Mucosa of gallbladder (tissue), 1 donor: ENCODE data around the gene STPG3. TPM values are rescaled to one million over a fixed set of nuclear protein-coding genes. Genes with fewer than 3 reads are reported as not detected.
"Not testable (repeated sequence)": the region's sequence is repeated elsewhere in the genome, so short reads cannot be mapped to it uniquely, and the experiment has no call there.

Source experiments
- DNase-seq: peaks from one replicate; pipeline ENCODE4 v3.0.0-alpha.2; 2020; ENCODE audit warnings: low spot score
- total RNA-seq: library from RNA; stranded (reverse); gene quantifications from one replicate; pipeline ENCODE4 v1.2.1, GENCODE V29; 2021
- donor health status: DM: no; HTN: no; CAD: no.

The STPG3 gene
- total RNA-seq, 1 donor from 2014 or later, result not detected

DNA sequence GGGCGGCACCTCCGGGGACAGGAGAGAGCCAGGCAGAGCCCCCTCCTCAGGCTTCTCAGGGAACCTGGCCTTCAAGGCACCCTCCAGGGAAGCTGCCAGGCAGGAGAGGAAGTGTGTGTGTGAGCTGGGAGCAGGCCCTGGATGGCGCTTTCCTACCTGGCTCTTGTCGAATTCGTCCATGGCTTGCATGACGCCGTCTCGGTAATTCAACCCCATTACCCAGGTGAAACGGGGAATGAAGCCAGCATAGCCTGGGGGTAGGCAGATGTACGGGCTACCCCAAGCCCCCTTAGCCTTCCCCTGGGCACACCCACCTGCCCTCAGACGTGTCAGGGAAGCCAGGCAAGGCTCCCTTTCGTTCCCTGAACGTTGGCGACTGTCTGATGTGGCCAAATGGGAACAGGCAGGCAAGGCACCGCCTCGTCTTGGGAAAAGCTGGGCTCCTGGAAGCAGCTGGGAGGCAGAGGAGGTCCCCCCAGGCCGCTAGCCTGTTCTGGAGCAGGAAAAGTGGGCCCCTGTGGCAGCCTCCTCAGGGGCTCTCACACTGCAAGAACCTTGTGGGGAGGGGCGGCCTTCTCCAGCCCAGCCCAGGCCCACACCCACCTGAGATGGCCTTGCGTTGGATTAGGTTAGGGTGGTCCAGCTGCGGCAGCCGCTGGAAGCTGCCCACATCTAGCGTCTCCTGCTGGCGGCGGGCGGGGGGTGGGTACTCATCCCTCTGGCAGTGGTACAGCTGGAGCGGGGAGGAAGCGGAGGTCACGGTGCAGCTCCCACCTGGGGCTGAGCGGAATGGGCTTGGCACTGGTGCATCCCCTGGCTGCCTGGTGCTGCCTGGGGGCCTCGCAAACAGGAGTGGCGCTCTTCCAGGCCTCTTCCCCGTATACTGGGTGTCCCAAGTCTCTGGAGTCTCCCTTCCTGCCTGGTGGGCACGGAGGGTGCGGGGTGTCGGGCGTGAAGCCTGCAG is 6.3 kb upstream of the STPG3 start:
- no peak for DNase-seq

DNA sequence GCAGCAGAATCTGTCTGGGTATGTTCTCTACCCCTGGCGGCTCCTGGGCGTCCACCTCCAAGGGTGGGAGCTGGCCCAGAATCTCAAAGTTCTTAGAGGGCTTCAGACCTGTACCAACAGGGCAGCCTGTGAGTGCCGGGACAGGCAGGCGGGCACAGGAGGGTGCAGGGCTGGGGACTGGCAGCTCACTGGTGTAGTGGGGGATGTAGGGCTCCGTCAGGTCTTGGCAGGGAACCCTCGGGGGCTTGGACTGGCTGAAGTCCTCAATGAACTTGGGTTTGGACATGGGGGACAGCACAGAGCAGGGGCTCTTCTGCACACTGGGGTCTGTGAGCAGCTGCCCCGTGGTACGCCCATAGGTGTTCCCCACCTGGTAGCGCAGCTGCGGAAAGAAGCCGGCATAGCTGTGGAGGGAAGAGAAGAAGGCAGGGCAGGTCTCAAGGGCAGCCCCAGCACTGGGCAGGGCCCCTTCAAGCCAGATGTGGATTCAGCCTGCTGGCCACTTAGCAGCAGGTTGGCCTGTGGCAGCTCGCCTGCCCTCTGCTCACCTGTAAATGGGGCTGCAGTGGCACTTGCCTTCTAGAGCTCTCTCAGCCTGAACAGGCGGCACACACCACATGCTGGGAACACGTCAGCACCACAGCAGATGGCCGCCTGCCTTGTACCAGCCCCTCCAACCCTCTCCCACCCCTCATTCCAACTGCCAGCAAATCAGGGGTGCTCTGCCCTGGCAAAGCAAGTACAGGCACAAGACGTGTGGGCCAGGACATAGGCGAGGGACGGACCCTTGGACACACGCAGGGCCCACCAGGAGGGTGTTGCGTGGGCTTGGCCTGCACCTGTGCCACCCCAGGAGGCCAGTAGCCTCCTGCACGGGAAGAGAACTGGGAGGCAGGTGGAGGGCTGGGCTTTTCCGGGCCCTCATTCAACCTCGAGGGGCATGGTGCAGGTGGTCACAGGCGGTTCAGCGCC is 5.3 kb upstream of the STPG3 start:
- DNase-seq, result no peak

DNA sequence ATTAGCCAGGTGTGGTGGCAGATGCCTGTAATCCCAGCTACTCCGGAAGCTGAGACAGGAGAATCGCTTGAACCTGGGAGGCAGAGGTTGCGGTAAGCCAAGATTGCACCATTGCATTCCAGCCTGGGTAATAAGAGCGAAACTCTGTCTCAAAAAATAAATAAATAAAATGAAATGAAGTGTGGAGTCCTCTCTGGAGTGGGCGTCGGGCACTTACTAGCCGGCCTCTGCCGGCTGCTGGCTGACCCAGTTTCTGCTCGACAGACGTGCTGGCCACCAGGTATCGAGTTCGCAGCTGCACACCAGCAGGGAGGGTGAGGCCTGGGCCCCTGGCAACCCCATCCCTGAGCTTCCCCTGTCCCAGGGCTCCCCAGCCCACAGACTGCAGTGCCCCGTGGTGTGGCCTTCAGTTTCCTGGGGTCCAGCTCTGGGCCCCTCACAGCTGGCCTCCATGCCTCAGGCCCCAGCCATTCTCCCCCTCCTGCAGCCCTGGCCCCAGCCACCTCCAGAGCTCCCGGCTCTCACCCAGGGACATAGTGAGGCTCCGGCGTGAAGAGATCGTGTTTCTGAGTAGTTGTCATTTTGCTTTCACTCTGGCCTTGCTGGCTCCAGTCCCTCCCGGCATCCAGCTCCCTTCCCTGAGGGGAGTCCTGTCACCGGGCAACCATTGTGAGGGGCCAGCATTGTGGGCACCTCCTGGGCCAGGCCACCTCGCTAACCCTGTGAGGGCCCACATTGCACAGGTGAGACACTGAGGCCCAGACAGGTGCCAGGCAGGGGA is 3.8 kb upstream of the STPG3 start:
- DNase-seq, result no peak

DNA sequence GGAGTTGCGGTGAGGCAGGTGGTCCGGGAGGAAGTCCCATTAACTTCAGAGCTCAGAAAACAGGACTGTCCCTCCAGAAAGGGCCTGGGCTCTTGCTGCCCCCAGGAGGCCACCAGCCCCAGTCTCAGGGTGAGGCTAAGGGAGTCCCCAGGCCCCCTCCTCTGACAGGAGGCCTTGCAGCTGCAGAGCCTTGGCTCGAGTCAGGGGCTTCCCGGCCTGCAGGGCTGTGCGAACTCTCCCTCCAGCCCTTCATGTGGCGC is 3.2 kb upstream of the STPG3 start:
- no peak for DNase-seq

DNA sequence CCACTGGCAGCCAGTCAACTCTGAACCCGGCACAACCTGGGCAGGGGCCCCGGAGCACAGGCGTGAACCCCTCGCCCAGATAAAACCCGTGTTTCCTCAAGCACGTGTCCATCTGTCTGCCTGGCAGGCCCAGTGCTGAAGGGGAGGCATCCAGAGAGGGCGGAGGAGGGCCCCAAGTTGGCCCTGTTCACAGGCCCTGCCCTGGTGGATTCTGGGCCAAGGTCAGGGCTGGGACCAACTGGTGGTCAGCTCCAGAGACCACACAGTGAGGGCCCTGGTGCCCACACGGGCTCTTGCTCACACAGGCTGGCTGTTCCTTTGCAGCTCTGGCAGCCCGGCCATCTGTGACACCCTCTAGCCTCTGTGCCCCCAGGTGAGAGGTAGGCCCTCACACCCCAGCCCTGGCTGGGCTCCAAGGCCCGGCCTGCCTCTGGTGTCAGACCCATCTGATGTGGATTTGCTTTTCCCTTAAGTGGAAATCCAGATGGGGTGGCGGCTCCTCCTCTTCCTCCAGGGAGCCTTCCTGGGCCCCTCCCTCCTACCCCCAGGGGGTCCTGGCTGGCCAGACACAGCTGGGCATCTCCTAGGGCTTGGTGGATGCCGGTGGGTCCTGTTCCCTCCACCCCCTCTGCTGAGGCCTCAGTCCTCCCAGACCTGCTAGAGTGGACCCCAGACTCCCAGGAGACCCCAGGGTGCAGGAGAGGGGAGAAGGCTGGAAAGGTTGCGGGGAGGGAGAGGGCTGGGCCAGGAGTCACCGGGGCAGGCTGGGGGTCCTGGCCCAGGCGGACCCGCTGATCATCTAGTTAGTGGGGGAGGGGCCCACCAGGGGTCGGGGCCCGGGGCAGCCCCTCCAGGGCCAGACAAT is 525 bp upstream of the STPG3 start:
- no peak for DNase-seq

DNA sequence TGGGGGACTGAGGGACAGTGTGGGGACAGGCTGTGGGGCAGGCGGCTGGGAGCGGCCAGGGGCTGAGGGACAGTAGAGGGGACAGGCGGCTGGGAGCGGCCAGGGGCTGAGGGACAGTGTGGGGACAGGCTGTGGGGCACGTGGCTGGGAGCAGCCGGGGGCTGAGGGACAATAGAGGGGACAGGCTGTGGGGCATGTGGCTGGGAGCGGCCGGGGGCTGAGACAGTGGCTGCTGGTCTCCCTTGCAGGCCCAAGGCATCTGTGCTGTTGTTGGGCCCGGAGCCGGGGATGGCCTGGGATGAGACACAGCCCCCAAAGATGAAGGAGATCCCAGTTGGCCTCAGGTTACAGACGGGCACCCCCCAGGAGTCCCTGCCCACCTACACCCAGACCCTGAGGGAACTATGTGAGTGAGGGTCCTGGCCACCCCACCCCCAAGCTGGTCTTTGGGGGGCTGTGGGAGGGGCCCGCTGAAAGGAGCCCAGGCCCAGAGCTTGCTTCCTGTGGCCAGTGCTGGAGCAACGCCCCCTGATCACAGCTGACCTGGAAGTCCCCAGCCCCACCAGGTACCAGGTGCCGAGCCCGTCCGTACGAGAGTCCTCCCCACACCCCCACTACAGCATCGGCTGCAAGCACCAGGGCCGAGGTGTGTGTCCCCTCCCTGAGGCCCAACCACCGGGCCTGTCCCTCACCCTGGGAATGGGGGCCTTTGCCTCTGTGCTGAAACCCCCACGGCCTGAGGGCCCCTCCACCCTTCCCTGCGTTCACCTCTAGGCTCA is 593 bp downstream of the STPG3 start:
- no peak for DNase-seq

DNA sequence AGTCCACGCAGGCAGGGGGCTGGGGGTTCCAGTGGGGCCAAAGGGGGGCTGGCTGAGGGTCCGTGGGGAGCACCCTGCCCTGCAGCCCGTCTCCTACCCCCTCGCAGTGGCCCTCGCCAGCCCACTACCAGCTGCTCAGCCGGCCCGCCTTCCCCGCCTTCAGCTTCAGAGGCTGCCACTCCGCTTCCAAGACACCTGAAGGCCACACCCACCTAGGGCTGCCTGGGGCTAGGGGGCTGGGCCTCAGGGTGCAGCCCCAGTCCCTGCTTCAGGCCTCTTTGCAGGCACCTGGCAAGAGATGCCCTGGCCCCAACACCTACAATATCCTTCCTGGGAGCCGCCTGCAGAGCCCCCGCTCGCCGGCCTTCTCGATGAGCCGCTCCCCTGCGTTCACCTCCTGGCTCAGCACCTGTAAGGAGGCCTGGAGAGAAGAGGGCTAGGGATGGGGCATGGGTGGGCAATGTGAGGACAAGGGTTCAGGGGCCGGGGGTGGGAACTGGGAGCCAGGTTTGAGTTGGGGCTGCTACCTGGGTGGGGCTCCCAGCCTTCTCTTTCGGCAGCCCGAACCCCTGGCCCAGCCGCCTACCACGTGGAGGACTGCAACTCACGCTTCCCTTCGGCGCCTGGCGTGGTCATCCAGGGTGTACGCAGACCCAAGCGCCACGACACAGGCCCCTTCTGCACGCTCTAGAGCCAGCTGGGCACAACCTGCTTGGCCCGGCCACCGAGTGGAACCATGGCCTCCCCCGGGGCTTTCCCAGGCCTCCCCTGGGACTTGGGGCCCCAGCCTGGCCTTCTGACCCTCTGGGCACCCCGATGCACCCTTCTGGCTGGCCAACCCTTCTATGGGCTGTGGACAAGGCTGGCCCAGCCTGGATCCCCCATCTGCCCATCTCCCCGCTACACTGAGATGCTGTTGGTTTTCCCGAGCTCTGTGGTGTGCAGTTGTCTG is 1.7 kb downstream of the STPG3 start:
- no peak for DNase-seq

DNA sequence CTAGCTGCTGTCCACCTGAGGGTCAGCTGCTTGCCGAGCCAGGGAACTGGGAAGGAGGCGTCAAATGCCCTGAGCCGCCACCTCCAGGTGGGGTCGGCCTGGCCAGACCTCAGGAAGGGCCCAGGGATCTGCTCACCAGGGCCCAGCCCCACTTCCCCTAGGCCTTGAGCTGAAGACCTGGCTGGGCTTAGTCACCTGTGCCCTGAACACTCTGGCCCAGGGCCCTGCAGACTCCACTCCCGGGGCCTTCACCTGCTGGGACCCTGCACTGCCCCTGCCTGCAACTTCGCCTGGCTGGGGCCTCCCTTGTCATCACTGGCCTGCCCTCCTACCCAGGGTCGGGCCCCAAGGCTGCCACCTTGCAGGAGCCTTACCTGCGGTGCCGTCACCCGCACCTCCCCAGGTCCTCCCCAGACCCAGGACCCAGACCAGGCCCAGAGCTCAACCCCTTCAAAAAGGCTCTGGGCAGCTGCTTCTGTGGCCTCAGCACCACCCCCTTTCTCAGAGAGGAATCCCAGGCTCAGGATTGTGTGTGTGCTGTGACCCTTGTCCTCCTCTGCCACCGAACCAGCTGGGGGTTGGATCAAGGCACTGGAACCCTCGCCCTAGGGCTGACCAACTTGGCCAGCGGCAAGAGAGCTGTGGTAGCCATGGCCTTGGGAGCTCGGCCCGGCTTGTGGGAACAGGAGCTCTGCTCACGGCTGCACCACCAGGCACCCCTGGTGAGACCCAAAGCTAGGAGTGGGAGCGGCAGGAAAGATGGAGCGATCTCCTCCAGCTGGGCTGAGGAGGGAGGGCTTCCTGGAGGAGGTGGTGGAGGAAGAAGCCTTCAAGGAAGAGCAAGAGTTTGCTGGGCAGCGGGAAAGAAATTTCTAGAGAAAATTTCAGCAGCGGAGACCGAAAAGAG is 2.9 kb downstream of the STPG3 start:
- DNase-seq, result no peak

DNA sequence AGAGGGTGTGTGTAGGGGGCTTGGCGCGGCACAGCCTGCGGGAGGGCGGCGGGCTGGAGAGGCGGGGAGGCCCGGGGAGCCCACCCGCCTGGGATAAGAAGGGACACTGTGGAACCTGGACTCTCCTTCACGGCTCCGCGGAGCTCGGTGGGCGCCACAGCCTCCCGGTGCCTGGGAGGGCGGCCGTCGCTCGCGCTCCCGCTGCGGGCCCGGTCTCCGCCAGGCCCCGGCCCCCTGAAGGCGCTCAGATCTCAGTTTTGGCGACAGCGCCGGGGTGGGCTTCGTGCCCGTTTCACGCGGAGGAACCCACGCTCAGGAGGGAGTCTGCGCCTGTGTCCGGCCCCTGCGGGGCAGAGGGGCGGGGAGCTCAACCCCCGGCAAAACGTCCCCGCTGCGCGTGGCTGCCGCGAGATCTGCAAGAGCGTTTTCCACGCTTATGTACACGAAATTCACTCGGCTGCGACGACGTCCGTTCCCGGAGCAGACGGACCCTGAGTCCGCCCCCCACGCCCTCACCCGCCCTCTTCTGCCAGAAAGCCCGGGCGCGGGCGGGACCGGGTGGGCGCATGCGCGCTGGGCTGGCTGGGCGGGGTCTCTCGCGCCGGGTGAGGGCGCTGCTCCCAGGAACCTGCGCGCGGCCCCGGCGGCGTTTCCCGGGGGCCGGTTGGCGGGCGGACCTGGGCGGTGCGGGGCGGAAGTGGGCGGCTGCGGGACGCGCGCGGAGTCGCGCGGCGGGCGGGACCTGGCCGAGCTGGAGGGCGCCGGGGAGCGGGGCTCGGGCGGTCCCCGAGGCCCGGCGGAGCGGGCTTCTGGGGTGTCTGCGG is 3.8 kb downstream of the STPG3 start, which contains the start of gene NELFB:
Gene NELFB, plus strand, starts transcription at position 704 of the 824 bp plus-strand sequence.
- DNase-seq, result peak; percentile 93

DNA sequence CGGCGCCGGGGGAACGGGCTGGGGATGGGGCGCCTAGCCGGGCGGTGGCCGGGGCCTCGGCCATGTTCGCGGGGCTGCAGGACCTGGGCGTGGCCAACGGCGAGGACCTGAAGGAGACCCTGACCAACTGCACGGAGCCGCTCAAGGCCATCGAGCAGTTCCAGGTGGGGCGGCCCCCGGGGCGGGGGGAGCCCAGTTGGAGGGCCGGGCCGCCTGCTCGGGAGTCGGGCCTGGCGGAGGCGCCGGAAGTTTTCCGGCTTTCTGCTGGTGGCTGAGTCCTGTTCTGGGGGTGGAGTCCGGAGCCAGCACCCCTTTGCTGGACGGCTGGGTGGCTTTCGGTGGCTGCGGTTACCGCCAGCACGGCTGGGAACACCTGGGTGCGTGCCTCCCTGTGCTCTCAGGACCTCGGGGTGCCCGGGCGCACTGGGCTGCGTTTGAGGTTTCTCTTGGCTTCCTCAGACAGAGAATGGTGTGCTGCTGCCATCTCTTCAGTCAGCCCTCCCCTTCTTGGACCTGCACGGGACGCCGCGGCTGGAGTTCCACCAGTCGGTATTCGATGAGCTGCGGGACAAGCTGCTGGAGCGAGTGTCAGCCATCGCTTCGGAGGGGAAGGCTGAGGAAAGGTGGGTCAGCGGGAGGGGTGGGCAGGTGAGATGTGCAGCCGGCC is 4.5 kb downstream of the STPG3 start:
- DNase-seq, result no peak

DNA sequence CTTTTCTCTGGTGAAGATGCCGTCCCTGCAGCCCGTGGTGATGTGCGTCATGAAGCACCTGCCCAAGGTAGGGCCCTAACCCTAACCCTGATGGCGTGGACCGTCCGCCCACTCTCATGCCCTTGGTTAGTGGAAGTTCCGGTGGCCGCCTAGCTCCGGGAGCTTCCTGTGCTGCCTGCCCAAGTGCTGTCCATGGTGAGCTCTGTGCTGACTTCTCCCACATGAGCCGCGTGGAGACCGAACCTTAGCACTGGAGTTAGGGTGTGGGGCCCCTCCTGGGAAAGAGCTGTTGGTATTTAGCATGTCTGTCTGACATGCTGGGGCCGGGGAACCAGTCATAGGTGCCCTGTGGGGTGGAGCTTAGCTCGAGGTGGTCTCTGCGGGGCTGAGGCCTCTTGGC is 5.3 kb downstream of the STPG3 start:
- no peak for DNase-seq

DNA sequence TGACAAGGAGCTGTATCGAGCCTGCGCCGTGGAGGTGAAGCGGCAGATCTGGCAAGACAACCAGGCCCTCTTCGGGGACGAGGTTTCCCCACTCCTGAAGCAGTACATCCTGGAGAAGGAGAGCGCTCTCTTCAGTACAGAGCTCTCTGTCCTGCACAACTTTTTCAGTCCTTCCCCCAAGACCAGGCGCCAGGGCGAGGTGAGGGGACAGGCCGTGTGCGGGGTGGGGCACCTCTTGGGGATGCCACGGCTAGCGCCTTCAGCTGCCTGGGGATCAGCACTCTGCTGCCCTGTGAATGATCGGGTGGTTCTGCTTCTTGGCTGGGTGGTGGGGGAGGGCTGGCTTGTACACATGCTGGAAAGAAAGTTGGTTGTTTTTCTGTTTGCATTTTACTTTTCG is 5.8 kb downstream of the STPG3 start:
- DNase-seq, result no peak

DNA sequence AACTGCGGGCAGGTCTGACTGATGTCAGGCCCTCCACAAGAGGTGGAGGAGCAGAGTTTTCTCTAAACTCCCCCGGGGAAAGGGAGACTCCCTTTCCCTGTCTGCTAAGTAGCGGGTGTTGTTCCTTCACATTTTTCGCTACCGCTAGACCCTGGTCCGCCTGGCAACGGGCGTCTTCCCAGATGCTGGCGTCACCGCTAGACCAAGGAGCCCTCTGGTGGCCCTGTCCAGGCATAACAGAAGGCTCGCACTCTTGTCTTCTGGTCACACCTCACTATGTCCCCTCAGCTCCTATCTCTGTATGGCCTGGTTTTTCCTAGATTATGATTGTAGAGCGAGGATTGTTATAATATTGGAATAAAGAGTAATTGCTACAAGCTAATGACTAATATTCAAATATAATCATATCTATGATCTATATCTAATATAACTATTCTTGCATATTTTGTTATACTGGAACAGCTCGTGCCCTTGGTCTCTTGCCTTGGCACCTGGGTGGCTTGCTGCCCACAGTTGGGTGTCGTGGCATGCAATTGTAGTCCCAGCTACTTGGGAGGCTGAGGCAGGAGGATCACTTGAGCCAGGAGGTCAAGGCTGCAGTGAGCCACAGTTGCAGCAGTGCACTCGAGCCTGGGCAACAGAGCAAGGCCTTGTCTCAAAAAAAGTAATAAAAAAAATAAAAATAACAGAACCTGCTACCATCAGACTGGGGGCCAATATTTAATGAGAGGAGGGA is 11.3 kb downstream of the STPG3 start:
- not testable (repeated sequence) for DNase-seq

DNA sequence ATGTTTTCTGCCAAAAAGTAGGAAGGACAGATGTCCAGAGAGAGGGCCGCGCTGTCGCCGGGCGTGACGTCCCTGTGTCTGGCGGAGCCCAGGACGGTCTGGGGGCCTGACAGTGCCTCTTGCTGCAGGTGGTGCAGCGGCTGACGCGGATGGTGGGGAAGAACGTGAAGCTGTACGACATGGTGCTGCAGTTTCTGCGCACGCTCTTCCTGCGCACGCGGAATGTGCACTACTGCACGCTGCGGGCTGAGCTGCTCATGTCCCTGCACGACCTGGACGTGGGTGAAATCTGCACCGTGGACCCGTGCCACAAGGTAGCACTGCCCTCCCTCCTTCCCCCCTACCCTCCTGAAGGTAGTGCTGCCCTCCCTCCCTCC is 11.8 kb downstream of the STPG3 start:
- no peak for DNase-seq

DNA sequence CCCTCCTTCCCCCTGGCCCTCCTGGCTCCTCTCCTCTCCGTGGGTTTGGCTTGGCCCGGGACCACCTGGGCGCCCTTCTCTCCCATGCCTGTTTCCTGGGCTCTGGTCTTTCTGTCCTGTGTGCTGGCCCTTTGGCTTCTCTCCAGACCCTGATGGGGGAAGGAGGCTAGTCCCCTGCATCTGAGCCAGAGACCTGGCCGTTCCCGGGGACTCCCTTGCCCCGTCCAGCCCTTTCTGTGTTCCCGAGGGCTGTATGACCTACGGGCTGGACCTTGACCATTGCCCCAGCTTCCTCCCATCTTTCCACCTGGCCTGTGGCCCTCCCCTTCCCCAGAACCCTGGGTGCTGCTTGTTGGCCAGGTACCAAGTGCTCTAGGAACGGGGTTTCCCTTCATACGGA is 12.4 kb downstream of the STPG3 start:
- no peak for DNase-seq

DNA sequence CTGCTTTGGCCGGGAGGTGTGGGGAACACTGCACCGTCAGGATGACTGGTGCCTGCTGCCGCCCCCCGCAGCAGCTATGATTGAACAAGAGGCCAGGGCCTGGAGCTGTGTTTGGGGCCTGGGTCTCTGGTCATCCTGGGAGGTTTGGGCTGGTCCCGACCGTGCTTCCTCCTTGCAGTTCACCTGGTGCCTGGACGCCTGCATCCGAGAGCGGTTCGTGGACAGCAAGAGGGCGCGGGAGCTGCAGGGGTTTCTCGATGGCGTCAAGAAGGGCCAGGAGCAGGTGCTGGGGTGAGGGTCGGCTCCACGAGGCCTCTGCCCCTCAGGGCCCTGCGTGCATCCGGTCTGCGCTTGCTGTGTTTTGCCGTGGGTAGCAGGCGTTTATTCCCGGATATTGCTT is 13.0 kb downstream of the STPG3 start:
- no peak for DNase-seq
